Measurements from ENCODE around the gene MRPS6.

Gene MRPS6

DNA sequence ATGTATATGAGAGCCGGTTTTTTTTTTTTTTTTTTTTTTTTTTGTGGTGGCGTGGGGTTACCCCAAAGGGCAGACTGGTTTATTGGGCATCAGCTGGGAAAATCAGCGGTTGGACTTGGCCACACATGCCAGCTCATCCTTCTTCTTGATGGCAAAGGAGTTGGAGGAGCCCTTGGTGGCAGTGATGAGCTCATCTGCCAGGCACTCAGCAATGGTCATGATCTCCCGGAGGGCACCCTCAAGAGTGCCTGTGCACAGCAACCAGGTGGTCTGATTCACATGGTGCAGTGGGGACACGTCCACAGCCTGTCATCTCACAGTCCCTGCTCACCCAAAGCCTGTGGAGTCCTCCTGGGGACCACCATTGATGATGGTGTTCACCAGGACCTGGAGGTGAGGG is 62.0 kb downstream of the MRPS6 start:
- no peak for DNase-seq

DNA sequence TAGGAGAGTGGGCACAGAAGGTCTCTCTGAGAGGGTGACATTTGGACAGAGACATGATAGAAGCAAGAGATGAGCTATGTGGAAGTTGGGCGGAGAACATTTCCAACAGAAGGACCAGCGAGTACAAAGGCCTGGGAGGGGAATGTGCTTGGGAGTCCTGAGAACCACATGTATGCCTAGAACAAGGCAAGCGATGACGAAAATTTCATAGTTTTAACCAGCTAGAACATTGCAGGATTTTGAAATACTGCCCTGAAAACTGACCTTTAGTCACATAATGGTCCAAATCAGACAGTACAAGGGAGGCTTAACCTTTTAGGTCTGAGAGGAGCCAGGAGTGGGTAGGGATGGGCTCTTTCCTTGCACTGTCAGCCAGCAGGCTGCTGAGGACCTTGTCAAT is 68.0 kb downstream of the MRPS6 start:
- DNase-seq, result no peak

DNA sequence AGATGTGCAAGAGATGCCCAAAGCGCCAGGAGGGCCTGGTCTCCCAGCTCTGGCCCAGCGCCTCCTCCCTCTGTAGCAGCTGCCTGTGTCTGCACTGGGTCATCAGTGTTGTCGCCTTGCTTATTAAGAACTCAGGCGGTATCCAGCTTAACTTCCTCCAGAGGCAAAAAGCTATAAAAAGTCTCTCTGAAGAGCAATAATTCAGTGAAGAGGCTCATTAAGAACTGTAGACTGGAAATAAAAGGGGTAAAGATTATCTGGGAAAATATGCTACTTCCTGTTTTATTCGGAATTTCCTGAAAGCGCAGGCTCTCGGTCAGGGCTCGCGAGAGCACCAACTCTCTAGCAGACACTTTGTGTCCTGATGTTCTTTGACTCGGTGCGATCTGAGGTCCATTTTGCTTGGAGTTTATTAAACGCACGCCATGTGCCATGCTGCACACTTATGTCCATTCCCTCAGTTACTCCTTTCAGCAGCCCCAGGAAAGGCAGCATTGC is 70.4 kb downstream of the MRPS6 start:
- no peak for DNase-seq

DNA sequence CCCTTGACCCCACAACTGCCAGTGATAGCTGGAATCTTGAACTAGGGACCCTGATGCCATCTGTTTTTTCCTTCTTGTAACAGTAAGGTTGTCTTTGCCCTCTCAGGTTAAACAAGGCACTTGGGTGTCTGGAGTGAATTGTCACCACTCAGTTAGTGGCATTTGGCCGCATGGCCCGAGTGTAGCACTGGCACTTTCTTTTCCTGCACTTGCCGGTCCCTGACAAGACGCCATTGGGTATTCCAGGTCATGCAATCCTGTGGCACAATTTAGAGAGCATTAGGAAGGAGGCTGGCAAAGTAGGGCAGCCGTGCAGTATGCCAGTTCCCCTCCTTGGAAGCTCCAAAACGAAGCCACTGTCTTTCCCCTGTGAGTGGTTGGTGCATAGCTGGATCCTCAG is 70.8 kb downstream of the MRPS6 start:
- DNase-seq, result no peak

DNA sequence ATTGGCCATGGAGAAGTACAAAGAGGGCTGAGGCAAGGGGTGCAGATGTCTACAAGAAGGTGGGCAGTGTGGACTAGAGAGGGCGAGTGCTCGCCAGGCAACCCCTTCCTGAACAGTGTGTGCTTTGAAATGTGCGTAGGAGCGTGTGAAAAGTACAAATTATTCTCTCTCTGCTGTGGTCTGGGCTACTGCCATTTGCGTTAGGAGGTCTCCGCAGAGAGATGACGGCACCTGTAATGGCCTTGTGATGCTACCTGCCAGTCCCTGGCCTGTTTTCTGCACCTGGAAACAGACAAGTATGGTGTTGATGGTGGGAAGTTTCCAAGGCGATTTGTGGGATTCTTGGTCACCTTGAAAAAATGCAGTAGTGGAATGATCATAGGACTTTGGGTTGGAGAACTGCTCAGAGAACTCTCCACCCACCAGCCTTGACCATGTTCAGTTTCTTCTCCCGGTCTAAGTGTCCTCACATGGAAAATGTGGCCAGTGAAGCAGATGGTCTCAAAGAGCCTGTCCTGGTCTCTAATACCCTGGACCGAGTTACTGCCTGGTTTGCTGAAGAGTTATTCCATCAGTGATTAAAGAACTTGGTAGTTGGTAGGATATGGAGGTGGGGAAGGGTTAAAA is 74.5 kb downstream of the MRPS6 start:
- DNase-seq, result no peak

DNA sequence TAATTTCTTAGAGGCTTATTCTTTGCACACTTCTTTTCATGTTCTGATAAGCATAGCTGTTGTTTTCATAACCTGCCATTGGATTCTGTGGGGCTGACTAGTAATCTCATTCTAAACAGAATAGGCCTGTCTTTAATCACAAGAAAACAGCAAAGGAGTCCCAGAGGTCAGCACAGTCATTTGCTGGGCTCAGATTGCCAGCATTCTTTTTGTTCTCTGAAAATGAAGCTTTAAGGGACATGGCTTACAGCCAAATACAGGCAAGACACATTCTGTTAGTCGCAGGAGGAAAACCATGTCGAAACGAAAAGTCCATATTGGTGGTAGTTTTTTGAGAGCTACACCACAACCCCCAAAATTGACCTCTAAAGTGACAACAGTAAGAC is 75.0 kb downstream of the MRPS6 start:
- no peak for DNase-seq

DNA sequence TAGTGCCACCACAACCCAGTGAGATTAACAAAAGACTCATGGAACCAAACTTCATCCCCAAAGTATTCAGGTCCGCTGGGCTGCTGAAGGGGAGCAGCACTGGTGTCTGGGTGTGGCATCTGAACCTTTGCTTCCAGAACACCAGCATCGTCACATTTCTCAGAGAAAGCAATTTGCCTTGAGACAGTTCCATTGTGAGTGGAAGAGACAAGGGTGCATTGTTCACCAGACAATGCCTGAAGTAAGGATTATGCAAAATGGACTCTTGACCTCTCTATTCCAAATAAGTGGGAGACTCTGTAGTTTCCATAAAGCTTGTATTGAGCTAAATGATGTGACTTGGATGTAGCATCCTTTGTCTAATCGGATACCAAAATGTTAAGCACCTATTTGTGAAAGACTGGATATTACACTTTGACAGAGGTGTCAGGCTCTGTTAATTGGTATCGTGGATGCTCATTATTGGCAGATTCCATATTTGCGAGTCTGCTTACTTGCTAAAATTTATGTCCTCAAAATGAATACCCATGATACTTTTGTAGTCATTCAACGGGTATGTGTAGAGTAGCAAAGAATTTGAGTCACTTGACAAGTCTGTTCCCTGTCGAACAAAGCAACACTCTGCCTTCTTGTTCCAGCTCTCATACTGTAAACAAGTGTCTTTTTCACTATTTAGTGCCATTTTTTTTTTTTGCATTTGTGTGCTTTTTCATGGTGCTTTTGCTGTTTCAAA is 75.6 kb downstream of the MRPS6 start:
- no peak for DNase-seq

DNA sequence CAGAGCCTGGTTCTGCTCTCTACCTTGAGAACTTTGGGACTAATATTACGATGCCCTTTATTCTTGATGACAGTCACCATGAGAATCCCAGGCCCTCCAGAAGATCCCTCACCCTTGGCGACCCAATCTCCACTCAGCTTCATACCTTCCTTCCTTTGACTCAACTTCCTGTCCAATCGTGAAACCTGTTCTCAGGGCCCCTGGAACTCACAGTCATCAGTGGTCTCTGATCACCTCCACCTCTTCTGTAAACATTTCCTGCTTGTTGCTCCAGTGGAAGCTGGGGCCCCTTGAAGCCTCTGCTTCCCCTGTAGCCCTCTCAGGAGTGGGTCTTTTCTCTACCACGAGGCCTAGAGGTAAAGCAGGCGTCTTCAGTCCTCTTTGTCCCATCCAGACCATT is 79.1 kb downstream of the MRPS6 start:
- DNase-seq, result no peak

DNA sequence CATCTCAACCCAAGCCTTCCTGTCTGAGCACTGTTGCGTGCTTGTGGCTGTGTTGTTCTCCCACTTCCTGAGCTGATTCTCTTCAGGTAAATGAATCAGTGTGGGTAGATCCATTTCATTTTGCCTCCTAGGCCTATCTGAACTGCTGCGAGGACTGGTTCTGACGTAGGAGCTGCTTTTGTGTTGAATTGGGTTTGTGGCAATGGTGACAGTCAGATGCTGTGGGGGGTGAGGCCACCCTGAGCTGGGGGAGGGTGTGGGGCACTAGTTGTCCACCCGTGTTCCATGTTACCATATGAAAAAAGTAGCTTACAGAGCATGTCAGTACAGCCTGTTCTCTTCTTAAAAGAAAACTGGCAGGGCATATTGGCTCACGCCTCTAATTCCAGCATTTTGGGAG is 81.5 kb downstream of the MRPS6 start:
- no peak for DNase-seq

DNA sequence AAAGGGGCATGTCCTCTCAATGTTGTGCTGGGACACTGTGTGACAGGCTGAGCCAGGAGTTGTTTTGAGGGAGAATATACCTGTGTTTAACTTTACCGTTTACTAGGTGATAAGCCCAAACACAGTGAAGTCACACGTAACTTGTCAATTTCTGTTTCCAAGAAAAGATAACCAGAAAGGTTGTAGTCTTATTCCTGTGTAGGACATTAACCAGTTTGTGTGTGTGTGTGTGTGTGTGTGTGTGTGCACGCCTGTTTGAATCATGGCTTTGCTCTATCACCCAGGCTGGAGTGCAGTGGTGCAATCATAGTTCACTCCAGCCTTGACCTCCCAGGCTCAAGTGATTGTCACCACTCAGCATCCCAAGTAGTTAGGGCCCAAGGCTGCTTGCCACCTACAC is 83.6 kb downstream of the MRPS6 start:
- DNase-seq, result no peak

DNA sequence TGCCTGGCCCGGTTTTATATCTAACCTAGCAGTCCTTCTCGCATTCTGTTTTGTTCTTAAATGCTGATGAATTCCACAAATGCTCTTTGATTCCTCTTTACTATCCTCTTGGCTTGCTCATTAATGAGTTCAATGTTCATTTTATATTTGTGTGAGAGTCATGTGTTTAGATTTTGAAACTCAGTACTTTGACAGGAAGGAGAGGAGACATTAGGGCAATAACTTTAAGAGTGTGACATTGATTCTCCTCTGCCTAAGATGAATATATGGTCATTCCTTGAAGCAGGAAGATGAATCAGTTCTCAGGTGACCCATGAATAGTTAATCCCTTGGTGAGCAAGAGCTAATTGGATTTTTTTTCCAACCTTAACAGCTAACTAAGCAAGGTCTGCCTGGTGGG is 84.1 kb downstream of the MRPS6 start:
- no peak for DNase-seq

DNA sequence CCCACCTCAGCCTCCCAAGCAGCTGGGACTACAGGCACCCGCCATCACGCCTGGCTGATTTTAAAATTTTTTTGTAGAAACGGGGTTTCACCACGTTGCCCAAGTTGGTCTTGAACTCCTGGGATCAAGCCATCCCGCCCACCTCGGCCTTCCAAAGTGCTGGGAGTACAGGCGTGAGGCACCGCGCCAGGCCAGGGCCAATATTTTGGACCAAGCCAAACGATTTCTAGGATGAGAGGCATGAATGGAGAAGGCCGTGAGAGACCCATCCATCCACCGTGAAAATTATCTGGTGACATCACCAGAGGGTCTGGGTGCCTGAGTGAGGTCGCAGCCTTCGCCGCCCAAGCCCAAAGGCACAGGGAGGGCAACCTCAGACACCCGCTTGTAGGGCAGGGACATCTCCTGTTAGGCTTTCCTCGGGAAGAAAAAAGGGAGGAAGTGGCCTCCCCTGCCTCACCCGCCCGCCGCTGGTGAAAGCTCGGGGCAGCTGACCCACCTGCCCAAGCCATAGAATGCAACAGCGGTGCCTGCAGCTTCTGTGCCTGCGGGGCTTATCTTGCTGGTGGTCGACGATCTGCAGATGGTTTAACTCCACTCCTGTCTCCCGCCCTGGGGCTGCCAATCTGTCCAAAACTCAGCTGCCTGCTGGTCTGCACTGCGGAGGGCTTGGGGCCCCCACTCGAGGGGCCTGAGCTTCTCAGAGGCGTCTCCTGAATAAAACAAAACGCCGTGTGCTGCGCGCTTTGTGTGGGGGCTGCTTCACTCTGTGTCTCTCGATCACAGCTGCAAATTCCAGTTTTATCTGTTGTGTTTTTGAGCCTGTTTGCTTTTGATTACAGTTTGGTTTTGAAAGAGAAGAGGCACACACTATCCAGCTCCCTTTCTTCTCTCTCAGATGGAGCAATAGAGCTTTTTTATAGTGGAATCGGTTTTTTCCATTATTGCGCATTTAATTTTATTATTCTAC is 85.8 kb downstream of the MRPS6 start:
- DNase-seq, result no peak

DNA sequence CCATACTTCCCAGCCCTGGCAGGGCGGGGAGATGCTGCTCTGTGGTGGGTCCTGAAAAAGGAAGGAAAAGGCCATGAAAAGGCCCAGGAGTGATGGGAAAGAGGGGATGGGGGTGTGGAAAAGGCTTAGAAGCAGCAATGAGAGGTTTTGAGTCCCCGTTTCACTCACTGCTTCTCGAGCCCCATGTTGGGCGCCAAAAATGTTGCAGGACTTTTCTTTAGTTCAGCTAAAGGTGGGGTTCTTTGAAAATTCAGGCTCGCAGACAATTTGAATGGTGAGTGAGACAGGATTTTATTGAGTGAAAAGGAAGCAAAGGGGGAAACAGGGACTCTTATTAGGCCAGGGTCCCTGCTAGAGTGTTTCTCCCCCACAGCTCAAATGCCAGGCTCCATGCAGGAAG is 93.1 kb downstream of the MRPS6 start:
- DNase-seq, result no peak

DNA sequence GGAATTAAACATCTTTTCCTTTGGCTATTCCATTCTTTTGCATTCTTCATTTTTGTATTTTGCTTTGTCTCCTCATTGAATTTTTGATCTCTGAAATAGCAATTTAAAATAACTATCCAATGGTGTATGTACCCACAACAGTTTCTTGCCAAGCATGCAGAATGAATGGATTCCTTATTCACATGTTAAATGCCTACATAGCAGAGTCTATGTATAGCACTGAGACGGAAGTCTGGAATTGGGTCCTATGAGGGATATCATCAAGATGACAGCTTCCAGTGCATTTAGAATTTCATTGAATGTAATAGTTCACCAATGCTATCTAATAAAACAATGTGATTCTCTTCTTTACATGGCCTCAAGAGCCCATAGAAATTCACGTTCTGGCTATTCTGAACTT is 97.5 kb downstream of the MRPS6 start:
- no peak for DNase-seq

DNA sequence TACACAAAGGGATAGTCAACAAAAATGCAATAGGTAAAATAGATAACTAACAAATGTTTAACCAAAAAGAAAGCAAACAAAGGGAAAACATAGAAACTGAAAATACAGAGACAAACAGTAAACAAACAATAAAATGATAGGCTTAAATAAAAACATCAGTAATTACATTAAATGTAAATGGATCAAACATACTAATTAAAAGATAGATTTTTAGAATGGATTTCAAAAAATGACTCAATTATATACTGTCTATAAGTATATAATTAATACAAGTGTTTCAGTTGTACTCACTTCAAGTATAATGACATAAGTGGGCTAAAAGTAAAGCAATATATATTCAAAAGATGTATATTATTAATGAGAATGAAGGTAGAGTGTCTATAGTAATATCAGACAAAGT is 101.1 kb downstream of the MRPS6 start:
- DNase-seq, result no peak

DNA sequence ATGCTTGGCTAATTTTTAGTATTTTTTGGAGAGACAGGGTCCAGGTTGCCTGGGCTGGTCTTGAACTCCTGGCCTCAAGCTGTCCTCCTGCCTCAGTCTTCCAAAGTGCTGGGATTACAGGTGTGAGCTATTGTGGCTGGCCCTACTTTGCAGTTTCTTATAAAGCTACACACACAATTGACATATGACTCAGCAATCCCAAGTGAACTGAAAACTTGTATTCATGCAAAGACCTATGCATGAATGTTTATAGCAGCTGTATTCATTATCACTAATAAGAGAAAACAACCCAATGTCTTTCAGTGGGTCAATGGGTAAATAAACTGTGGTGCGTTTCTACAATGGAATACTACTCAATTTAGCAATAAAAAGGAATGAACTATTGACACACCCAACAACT is 103.1 kb downstream of the MRPS6 start:
- no peak for DNase-seq

DNA sequence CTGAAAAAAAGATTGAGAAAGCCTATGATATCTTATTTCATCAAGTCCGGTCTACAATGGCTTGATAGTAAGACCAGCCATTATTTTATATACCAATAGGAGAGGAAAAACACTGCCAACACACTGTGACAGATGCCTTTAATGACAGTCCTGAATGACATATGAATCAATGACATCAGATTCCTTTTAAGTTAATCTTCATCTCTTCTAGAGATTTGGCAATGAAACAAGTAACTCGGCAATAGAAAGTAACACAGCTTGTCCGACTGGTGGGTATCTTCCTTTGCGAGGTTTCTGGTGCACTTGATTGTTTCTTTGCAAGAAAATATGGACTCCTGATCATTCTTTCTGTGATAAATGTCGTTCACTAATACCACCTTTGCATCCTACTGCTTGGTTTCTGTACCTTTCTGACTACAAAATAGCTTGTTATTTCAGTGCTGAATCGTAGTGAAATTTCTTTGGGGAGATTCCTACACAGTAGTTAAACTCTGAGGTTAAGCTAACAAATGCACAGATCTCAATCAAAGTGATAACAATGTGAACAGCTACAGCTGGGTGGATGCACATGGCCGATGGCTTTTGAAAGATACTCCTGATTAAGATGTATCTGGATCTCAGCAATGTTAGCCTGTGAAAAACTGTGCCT is 104.7 kb downstream of the MRPS6 start:
- no peak for DNase-seq

DNA sequence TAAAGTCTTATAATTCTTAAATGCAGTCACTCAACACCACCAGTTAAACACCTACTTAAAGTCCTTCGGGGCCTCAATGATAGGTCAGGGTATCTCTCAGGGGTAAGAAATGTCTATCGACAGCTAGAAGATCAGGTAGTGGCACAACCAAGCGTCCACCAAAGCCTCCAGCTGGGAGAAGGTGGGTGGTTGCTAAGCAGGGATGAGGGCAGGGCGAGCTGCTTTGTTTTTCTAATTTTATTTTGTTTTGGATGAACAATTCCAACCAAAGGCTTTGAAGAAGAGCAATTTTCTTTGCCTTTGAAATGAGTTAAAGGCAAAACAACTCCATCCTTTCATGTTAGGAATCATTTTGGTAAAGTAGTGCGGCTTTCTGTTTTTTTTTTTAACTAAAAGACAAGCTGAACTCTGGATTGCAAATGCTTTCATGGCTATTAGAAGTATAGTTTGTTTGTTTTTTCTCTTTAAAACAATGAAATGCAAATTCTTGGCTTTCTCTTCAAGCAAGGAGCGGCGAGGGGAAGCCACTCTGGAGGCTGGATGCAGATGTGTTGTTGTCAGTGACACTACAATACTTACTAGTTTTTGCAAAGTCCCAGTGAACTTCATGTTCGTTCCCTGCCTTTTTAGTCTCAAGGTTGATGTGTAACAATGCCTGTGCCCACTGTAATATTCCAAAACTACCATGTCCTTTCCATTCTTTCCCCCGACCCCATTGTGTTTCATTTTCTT is 106.0 kb downstream of the MRPS6 start:
- DNase-seq, result no peak

DNA sequence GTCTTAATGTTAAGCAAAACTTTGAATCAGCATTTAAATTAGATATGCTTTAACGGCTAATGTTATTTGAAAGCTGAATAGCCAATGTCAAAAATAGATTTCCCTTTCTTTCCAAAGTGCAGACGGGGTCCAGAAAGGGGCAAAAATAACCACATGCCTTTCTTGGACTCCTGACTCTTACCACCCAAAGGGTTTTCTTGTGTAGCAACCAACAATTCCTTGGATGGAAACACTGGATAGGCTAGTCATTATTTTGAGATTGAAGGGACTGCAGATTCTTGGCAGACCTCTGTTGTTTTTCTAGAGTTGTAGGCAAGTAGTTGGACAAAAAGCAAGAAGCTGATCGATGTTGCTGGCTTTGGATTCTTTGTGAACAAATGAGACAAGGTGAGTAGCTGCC is 107.0 kb downstream of the MRPS6 start:
- no peak for DNase-seq

DNA sequence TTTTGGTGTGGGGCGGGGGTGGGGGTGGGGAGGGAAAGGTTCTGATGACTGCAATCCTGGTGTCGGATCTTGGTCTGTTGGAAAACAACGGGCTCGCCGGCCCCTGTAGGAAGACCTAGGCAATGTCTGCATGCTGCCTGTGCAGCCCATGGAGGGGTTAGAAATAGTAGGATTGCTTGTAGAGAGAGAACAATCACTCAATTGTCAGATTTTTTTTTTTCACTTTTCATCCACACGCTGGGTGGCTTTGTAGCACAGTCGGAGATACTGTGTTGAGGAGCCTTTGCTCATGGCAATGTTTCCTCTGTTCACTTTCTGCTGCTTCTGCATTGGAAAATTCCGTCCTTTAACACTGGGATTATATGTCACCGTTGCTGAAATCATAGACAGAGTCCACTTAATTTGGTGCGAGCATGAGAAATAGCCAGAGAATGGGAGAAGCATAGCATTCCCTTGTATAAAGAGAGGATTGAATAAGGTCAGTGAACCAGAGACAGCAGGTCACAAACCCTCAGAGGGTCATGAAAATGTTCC is 107.5 kb downstream of the MRPS6 start:
- DNase-seq, result no peak

DNA sequence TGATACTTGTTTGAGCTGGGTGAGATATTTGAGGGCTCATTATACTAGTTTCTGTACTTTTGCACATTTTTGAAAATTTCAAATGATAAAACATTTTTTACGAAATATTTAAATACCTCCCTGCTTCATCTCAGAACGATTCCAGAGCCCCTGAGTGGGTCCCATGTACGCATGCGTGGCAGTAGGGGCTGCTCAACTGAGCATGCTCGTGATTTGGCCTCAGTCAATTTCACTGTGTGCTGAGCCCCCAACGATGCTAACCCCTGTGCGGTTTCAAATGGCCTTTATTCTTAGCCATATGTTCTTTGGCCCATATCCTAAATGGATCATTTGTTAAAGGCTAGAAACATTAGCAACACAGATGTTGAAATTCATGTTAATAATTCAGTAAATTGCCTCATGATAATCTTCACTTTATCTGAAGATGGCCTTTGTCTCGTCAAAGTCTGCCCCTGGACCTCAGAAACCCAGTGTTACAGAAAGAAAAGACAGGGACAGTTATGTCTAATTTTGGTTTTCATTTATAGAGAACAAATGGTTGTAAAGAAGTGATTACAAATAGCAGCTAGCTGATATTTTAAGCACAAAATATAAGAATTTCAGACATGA is 108.2 kb downstream of the MRPS6 start:
- DNase-seq, result no peak

DNA sequence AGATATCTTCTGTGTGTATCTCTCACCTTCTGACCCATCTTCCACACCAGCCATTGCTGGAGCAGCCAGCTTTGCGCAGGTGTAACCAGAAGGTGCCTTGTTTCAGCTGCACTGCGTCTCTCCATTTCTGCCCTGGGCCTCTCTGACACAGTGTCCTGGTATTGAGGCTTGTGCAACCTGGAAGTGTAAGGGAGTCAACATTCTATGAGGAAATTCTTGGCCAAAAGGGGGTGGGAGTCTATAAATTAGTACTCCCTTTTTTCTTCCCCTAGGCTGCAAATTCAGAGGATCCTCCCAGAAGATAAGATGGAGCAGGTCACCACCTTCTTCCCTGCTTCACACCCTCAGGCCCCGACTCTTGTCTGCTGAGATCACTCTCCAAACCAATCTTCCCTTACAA is 109.1 kb downstream of the MRPS6 start:
- DNase-seq, result no peak
